NCI-H2171 treated with DMSO at 0.1 percent for 48 hours (cell line): ENCODE results near the gene SLC5A1.

Experiments used
- DNase-seq: peaks from one replicate; lab custom pipeline; 2025; lab: John Stamatoyannopoulos, UW

SLC5A1 gene

GRCh38 chr22:32042924-32043323, at the start of gene SLC5A1:
Gene SLC5A1, plus strand, starts transcription at chr22:32043261. Its CDS starts 21 bp downstream, at chr22:32043282.
- DNase-seq = no peak

- DNase-seq = peak; percentile 10
These were observed 48.0 kb upstream of the SLC5A1 start for GRCh38 chr22:31995046-31995445.

- DNase-seq = no peak
These were observed 47.3 kb upstream of the SLC5A1 start for GRCh38 chr22:31995807-31996206.

GRCh38 chr22:31998784-31999385, 44.2 kb upstream of the SLC5A1 start:
- DNase-seq = no peak

- DNase-seq = no peak
These were observed 42.9 kb upstream of the SLC5A1 start for GRCh38 chr22:32000181-32000580.

- no peak for DNase-seq
These were observed 37.6 kb upstream of the SLC5A1 start for GRCh38 chr22:32005453-32005852.

- DNase-seq = no peak
These were observed 29.9 kb upstream of the SLC5A1 start for GRCh38 chr22:32013200-32013599.

GRCh38 chr22:32016081-32016480, 27.0 kb upstream of the SLC5A1 start:
- no peak for DNase-seq

- no peak for DNase-seq
These were observed 25.0 kb upstream of the SLC5A1 start for GRCh38 chr22:32018056-32018455.

GRCh38 chr22:32020117-32020516, 22.9 kb upstream of the SLC5A1 start:
- DNase-seq = no peak

- DNase-seq = no peak
These were observed 21.3 kb upstream of the SLC5A1 start for GRCh38 chr22:32021716-32022115.

GRCh38 chr22:32023251-32023827, 19.7 kb upstream of the SLC5A1 start:
- DNase-seq = no peak

GRCh38 chr22:32024796-32025195, 18.3 kb upstream of the SLC5A1 start:
- no peak for DNase-seq

GRCh38 chr22:32030518-32031247, 12.4 kb upstream of the SLC5A1 start:
- no peak for DNase-seq

GRCh38 chr22:32031466-32031865, 11.6 kb upstream of the SLC5A1 start:
- no peak for DNase-seq

GRCh38 chr22:32034275-32034674, 8.8 kb upstream of the SLC5A1 start:
- no peak for DNase-seq

GRCh38 chr22:32037236-32037635, 5.8 kb upstream of the SLC5A1 start:
- no peak for DNase-seq

- DNase-seq = no peak
These were observed 2.6 kb upstream of the SLC5A1 start for GRCh38 chr22:32040324-32040904.

- no peak for DNase-seq
These were observed 330 bp downstream of the SLC5A1 start for GRCh38 chr22:32043391-32043790.

- DNase-seq = no peak
These were observed 1.4 kb downstream of the SLC5A1 start for GRCh38 chr22:32044477-32044876.

GRCh38 chr22:32044913-32045312, 1.9 kb downstream of the SLC5A1 start:
- DNase-seq = no peak

- DNase-seq = no peak
These were observed 5.0 kb downstream of the SLC5A1 start for GRCh38 chr22:32048069-32048468.
